ENCODE results near the gene TSR1. TPM values are rescaled to one million over a fixed set of nuclear protein-coding genes. Genes with fewer than 3 reads are reported as not detected.

Gene TSR1
- total RNA-seq, 1 experiment from 2014 or later, result 74.3 TPM

GRCh38 chr17:2379489-2380225, 43.4 kb upstream of the TSR1 start (continued):
- no peak for TF ChIP-seq TP53 (CRISPR knock-in tag; IDR thresholded peaks at IDR 0.05)
- no peak for TF ChIP-seq IRF1 (CRISPR knock-in tag; IDR thresholded peaks at IDR 0.05)
- no peak for TF ChIP-seq NR3C1 (CRISPR knock-in tag; conservative IDR thresholded peaks at IDR 0.05; ENCODE audit: low read depth)
- TF ChIP-seq JUN (CRISPR knock-in tag; IDR thresholded peaks at IDR 0.05), result no peak

DNA sequence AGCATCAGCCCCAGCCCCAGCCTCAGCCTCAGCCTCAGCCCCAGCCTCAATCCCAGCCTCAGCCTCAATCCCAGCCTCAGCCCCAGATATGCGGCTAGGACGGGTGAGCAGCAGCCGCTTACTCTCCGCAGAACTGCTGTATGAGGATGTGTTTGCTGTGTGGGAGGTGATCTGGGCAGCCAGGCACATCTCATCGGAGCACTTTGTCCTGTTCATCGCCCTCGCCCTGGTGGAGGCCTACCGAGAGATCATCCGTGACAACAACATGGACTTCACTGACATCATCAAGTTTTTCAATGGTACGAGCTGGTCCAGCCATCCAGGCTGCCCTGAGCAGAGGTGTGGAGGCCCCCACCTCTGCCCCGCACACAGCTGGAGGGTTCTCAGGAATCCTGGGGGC, 42.6 kb upstream of the TSR1 start:
- no peaks in the 10 kb centered on the region for H3K27me3 Mint-ChIP-seq (ENCODE audit: low read depth)
- TF ChIP-seq NR3C1 (CRISPR knock-in tag; conservative IDR thresholded peaks at IDR 0.05; ENCODE audit: low read depth), result no peak
- TF ChIP-seq KAT7 (CRISPR knock-in tag; IDR thresholded peaks at IDR 0.05; ENCODE audit: borderline replicate concordance), result no peak
- no peak for TF ChIP-seq JAZF1 (CRISPR knock-in tag; IDR thresholded peaks at IDR 0.05)
- no peak for TF ChIP-seq ZBTB21 (CRISPR knock-in tag; IDR thresholded peaks at IDR 0.05; ENCODE audit: borderline replicate concordance)
- TF ChIP-seq RELA (CRISPR knock-in tag; IDR thresholded peaks at IDR 0.05; ENCODE audit: borderline replicate concordance), result no peak
- TF ChIP-seq SMAD3 (CRISPR knock-in tag; IDR thresholded peaks at IDR 0.05; ENCODE audit: borderline replicate concordance), result no peak
- no peak for TF ChIP-seq IRF1 (CRISPR knock-in tag; IDR thresholded peaks at IDR 0.05)
- TF ChIP-seq HMGXB4 (CRISPR knock-in tag; IDR thresholded peaks at IDR 0.05), result no peak
- TF ChIP-seq ZNF532 (CRISPR knock-in tag; IDR thresholded peaks at IDR 0.05; ENCODE audit: borderline replicate concordance), result no peak
- peaks cover 6% of the 10 kb centered on the region for H3K4me1 Mint-ChIP-seq
- DNase-seq (ENCODE audit: low spot score) (no peak), ATAC-seq (no peak)
- no peaks in the 10 kb centered on the region for H3K9me3 Mint-ChIP-seq
- peaks cover 9% of the 10 kb centered on the region; the same call in 1 of the 2 replicates for H3K36me3 Mint-ChIP-seq
- POLR2A ChIA-PET, result no interaction called here
- H3K27ac Mint-ChIP-seq, result no peak overlapping the region
- no peak overlapping the region for H3K4me3 Mint-ChIP-seq
- CTCF ChIA-PET, result interaction anchor here (1.4 to 6.7 kb wide), 3 partner anchors 9 to 37 kb away, joined by 7 to 67 read pairs (median 9); no protein-coding TSS in a partner anchor

DNA sequence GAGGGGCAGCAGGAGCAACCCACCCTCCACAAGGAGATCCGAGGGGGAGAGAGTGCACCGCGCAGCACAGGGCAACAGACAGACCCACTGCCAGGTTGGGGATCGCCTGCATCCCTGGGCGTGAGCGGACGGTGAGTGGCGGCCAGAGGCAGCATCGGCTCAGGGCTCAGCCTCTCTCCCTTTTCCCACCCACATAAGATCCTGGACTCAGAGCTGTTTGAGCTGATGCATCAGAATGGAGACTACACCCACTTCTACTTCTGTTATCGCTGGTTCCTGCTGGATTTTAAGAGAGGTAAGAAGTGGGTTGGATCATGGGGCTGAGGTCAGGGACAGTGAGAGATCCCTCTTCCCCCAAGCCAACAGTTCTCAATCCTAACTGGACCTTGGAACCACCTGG, 41.4 kb upstream of the TSR1 start:
- DNase-seq (ENCODE audit: low spot score) (no peak), ATAC-seq (no peak)
- CTCF ChIA-PET, result interaction anchor here (0.6 to 6.7 kb wide), 3 partner anchors 8 to 636 kb away, joined by 3 to 67 read pairs (median 3); no protein-coding TSS in a partner anchor
- H3K36me3 Mint-ChIP-seq, result peaks cover 9% of the 10 kb centered on the region; the same call in 1 of the 2 replicates
- no peaks in the 10 kb centered on the region for H3K4me1 Mint-ChIP-seq
- no peaks in the 10 kb centered on the region for H3K27me3 Mint-ChIP-seq (ENCODE audit: low read depth)
- POLR2A ChIA-PET, result no interaction called here
- H3K4me3 Mint-ChIP-seq, result no peak overlapping the region
- H3K27ac Mint-ChIP-seq, result no peak overlapping the region
- no peaks in the 10 kb centered on the region for H3K9me3 Mint-ChIP-seq
- TF ChIP-seq ATF6 (CRISPR knock-in tag; IDR thresholded peaks at IDR 0.05), result no peak
- TF ChIP-seq TEAD4 (CRISPR knock-in tag; IDR thresholded peaks at IDR 0.05), result no peak
- TF ChIP-seq USF1 (CRISPR knock-in tag; IDR thresholded peaks at IDR 0.05), result no peak
- TF ChIP-seq, protein P1, sequence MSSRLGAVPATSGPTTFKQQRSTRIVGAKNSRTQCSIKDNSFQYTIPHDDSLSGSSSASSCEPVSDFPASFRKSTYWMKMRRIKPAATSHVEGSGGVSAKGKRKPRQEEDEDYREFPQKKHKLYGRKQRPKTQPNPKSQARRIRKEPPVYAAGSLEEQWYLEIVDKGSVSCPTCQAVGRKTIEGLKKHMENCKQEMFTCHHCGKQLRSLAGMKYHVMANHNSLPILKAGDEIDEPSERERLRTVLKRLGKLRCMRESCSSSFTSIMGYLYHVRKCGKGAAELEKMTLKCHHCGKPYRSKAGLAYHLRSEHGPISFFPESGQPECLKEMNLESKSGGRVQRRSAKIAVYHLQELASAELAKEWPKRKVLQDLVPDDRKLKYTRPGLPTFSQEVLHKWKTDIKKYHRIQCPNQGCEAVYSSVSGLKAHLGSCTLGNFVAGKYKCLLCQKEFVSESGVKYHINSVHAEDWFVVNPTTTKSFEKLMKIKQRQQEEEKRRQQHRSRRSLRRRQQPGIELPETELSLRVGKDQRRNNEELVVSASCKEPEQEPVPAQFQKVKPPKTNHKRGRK (CRISPR knock-in tag; IDR thresholded peaks at IDR 0.05; ENCODE audit: borderline replicate concordance), result no peak
- TF ChIP-seq OVOL2 (CRISPR knock-in tag; IDR thresholded peaks at IDR 0.05; ENCODE audit: borderline replicate concordance), result no peak
- no peak for TF ChIP-seq ETV6 (CRISPR knock-in tag; IDR thresholded peaks at IDR 0.05)
- no peak for TF ChIP-seq MYBL2 (CRISPR knock-in tag; IDR thresholded peaks at IDR 0.05)
- TF ChIP-seq ZNF138 (CRISPR knock-in tag; conservative IDR thresholded peaks at IDR 0.05), result no peak
